CD8-positive, alpha-beta memory T cell (primary cell): ENCODE measurements around the gene FTH1. TPM values are rescaled to one million over a fixed set of nuclear protein-coding genes. Genes with fewer than 3 reads are reported as not detected.
A peak's percentile ranks its signal among the peaks of the same experiment; 100 is the strongest.

Experiments
- CTCF ChIA-PET: fragments of 350-600 bp; sonication (Branson Sonifier 250); formaldehyde crosslinking; loops from one replicate; lab custom pipeline; 2021; ENCODE audit warnings: antibody characterized with exemption; lab: Charles Lee
- POLR2A ChIA-PET: fragments of 350-600 bp; sonication (Branson Sonifier 250); formaldehyde crosslinking; loops from one replicate; lab custom pipeline; 2021; ENCODE audit warnings: antibody characterized with exemption; lab: Charles Lee
- DNase-seq, 5 donors: peaks; one replicate each; pipeline versions ENCODE4 v3.0.0 to v3.0.0-alpha.2; 2020 to 2022; ENCODE audit warnings: mixed read lengths in 1 of 5
- H3K27ac ChIP-seq: one replicate; pipeline ENCODE4 v1.7.0; 2013; ENCODE audit warnings: low read depth, mild to moderate bottlenecking, low read length, moderate library complexity
- H3K27me3 ChIP-seq: 2 replicates; pipeline ENCODE4 v1.7.0; 2013; ENCODE audit warnings: low read length, mild to moderate bottlenecking; ENCODE audit not compliant: insufficient read depth, poor library complexity, severe bottlenecking
- H3K36me3 ChIP-seq: 2 replicates; pipeline ENCODE4 v1.7.0; 2013; ENCODE audit warnings: mild to moderate bottlenecking, low read length, moderate library complexity; ENCODE audit not compliant: insufficient read depth
- H3K4me1 ChIP-seq: 2 replicates; pipeline ENCODE4 v1.7.0; 2013; ENCODE audit warnings: mild to moderate bottlenecking, low read length, moderate library complexity; ENCODE audit not compliant: insufficient read depth
- H3K4me3 ChIP-seq: 2 replicates; pipeline ENCODE4 v1.7.0; 2013; ENCODE audit warnings: mild to moderate bottlenecking, low read length
- H3K9me3 ChIP-seq: 2 replicates; pipeline ENCODE4 v1.7.0; 2013; ENCODE audit warnings: mild to moderate bottlenecking, low read length
- H3K27ac Mint-ChIP-seq, 8 donors: one replicate each; pipeline ENCODE4 v1.8.0; 2020 to 2021; ENCODE audit warnings: mixed read lengths in 8 of 8, mild to moderate bottlenecking in 6 of 8, inconsistent platforms in 3 of 8, moderate library complexity in 3 of 8
- H3K27me3 Mint-ChIP-seq, 2 donors: one replicate each; pipeline ENCODE4 v1.8.0; 2020 to 2021; ENCODE audit warnings: mixed read lengths in 2 of 2, mild to moderate bottlenecking in 1 of 2, moderate library complexity in 1 of 2
- H3K36me3 Mint-ChIP-seq, 3 donors: one replicate each; pipeline ENCODE4 v1.8.0; 2020 to 2021; ENCODE audit warnings: mixed read lengths in 3 of 3, inconsistent platforms in 1 of 3, mild to moderate bottlenecking in 1 of 3
- H3K4me1 Mint-ChIP-seq, 3 donors: one replicate each; pipeline ENCODE4 v1.8.0; 2020 to 2021; ENCODE audit warnings: mixed read lengths in 3 of 3, inconsistent platforms in 1 of 3, mild to moderate bottlenecking in 1 of 3
- H3K4me3 Mint-ChIP-seq, 7 donors: one replicate each; pipeline ENCODE4 v1.8.0; 2020 to 2021; ENCODE audit warnings: mixed read lengths in 7 of 7, mild to moderate bottlenecking in 6 of 7, moderate library complexity in 4 of 7, inconsistent platforms in 2 of 7
- H3K9me3 Mint-ChIP-seq, 5 donors: one replicate each; pipeline ENCODE4 v1.8.0; 2020 to 2022; ENCODE audit warnings: mixed read lengths in 5 of 5, mild to moderate bottlenecking in 3 of 5, moderate library complexity in 2 of 5, inconsistent platforms in 1 of 5
- polyA plus RNA-seq: library from polyadenylated mRNA; unstranded; fragments of 300-500 nt; fragmentation: Illumina TruSeq; gene quantifications from one replicate; pipeline ENCODE4 v1.2.3, GENCODE V29; 2021
- total RNA-seq, 2 experiments: library from RNA; stranded (reverse); gene quantifications; one replicate each; pipeline ENCODE4 v1.2.3, GENCODE V29; 2021

Gene FTH1
- total and polyA plus RNA-seq, 3 experiments from 2014 or later = 490 to 2,741 (median 506) TPM

GRCh38 chr11:61925736-61926135 is 41.7 kb downstream of the FTH1 start:
- CTCF ChIA-PET = interaction anchor here (1.9 to 2.6 kb wide), 2 partner anchors 28 to 156 kb away, joined by 5 to 10 read pairs; no protein-coding TSS in a partner anchor
- Histone ChIP-seq H3K9me3 (no peaks in the 10 kb centered on the region), H3K4me1 (no peaks in the 10 kb centered on the region), H3K27ac (no peak overlapping the region), H3K36me3 (no peaks in the 10 kb centered on the region), H3K27me3 (no peaks in the 10 kb centered on the region), H3K4me3 (no peak overlapping the region)
- H3K4me1 Mint-ChIP-seq = no peaks in the 10 kb centered on the region
- H3K9me3 Mint-ChIP-seq = no peaks in the 10 kb centered on the region
- H3K27me3 Mint-ChIP-seq = peaks cover 24 to 26% of the 10 kb centered on the region in 2 donors
- no peak for DNase-seq
- H3K27ac Mint-ChIP-seq = no peak overlapping the region
- no peak overlapping the region for H3K4me3 Mint-ChIP-seq
- no peaks in the 10 kb centered on the region for H3K36me3 Mint-ChIP-seq
- POLR2A ChIA-PET = interaction anchor here (0.7 kb wide), 1 partner anchor 66 kb away, joined by 3 read pairs; no protein-coding TSS in a partner anchor

GRCh38 chr11:61924064-61924455 is 43.4 kb downstream of the FTH1 start:
- Mint-ChIP-seq H3K9me3 (no peaks in the 10 kb centered on the region), H3K27me3 (peaks cover 21 to 36% of the 10 kb centered on the region in 2 donors), H3K27ac (peak overlapping the region in 2 of 8 donors; percentile 43 to 95), H3K36me3 (no peaks in the 10 kb centered on the region), H3K4me1 (no peaks in the 10 kb centered on the region), H3K4me3 (no peak overlapping the region)
- no peak for DNase-seq
- Histone ChIP-seq H3K9me3 (no peaks in the 10 kb centered on the region), H3K4me3 (no peak overlapping the region), H3K4me1 (no peaks in the 10 kb centered on the region), H3K27ac (no peak overlapping the region), H3K36me3 (no peaks in the 10 kb centered on the region), H3K27me3 (no peaks in the 10 kb centered on the region)
- ChIA-PET POLR2A (no interaction called here), CTCF (interaction anchor here (1.9 to 2.6 kb wide), 2 partner anchors 27 to 158 kb away, joined by 5 to 10 read pairs; no protein-coding TSS in a partner anchor)

- ChIA-PET CTCF (interaction anchor here (2.6 kb wide), 1 partner anchor 158 kb away, joined by 10 read pairs; no protein-coding TSS in a partner anchor), POLR2A (no interaction called here)
- Histone ChIP-seq H3K27ac (no peak overlapping the region), H3K4me3 (no peak overlapping the region), H3K9me3 (no peaks in the 10 kb centered on the region), H3K27me3 (peaks cover under 1% of the 10 kb centered on the region), H3K4me1 (no peaks in the 10 kb centered on the region), H3K36me3 (no peaks in the 10 kb centered on the region)
- Mint-ChIP-seq H3K27me3 (peaks cover 26 to 42% of the 10 kb centered on the region in 2 donors), H3K27ac (peak overlapping the region in 1 of 8 donors; percentile 43), H3K36me3 (no peaks in the 10 kb centered on the region), H3K9me3 (no peaks in the 10 kb centered on the region), H3K4me1 (peaks cover 0 to 1% (median under 1%) of the 10 kb centered on the region in 3 donors), H3K4me3 (no peak overlapping the region)
- no peak for DNase-seq
These were observed 44.0 kb downstream of the FTH1 start for GRCh38 chr11:61923166-61924063.

GRCh38 chr11:61922539-61922938 is 44.9 kb downstream of the FTH1 start:
- Histone ChIP-seq H3K36me3 (no peaks in the 10 kb centered on the region), H3K9me3 (no peaks in the 10 kb centered on the region), H3K27me3 (peaks cover 9% of the 10 kb centered on the region), H3K4me1 (no peaks in the 10 kb centered on the region), H3K27ac (no peak overlapping the region), H3K4me3 (no peak overlapping the region)
- Mint-ChIP-seq H3K27me3 (peaks cover 31 to 51% of the 10 kb centered on the region in 2 donors), H3K4me1 (peaks cover 8 to 10% (median 8%) of the 10 kb centered on the region in 3 donors), H3K36me3 (no peaks in the 10 kb centered on the region), H3K27ac (peak overlapping the region in 1 of 8 donors; percentile 33), H3K4me3 (no peak overlapping the region), H3K9me3 (no peaks in the 10 kb centered on the region)
- ChIA-PET POLR2A (no interaction called here), CTCF (no interaction called here)
- no peak for DNase-seq

GRCh38 chr11:61921446-61921845 is 46.0 kb downstream of the FTH1 start:
- no peaks in the 10 kb centered on the region for H3K9me3 Mint-ChIP-seq
- H3K4me3 ChIP-seq = no peak overlapping the region
- DNase-seq = no peak
- no peaks in the 10 kb centered on the region for H3K4me1 ChIP-seq
- CTCF ChIA-PET = no interaction called here
- no peaks in the 10 kb centered on the region for H3K36me3 Mint-ChIP-seq
- H3K27me3 Mint-ChIP-seq = peaks cover 33 to 54% of the 10 kb centered on the region in 2 donors
- no peaks in the 10 kb centered on the region for H3K9me3 ChIP-seq
- peaks cover 8 to 14% (median 8%) of the 10 kb centered on the region in 3 donors for H3K4me1 Mint-ChIP-seq
- no peaks in the 10 kb centered on the region for H3K36me3 ChIP-seq
- no peak overlapping the region for H3K27ac Mint-ChIP-seq
- POLR2A ChIA-PET = no interaction called here
- no peak overlapping the region for H3K4me3 Mint-ChIP-seq
- H3K27ac ChIP-seq = no peak overlapping the region
- peaks cover 12% of the 10 kb centered on the region for H3K27me3 ChIP-seq

GRCh38 chr11:61919705-61920631 is 47.5 kb downstream of the FTH1 start:
- peaks cover 42 to 64% of the 10 kb centered on the region in 2 donors for H3K27me3 Mint-ChIP-seq

GRCh38 chr11:61918938-61919704 is 48.3 kb downstream of the FTH1 start:
- H3K27me3 Mint-ChIP-seq = peaks cover 42 to 69% of the 10 kb centered on the region in 2 donors
- H3K36me3 Mint-ChIP-seq = no peaks in the 10 kb centered on the region
- H3K9me3 ChIP-seq = no peaks in the 10 kb centered on the region
- DNase-seq = no peak
- ChIA-PET POLR2A (no interaction called here), CTCF (interaction anchor here (0.9 to 1.6 kb wide), 2 partner anchors 163 to 189 kb away, joined by 3 to 4 read pairs; no protein-coding TSS in a partner anchor)
- peaks cover 8 to 14% (median 8%) of the 10 kb centered on the region in 3 donors for H3K4me1 Mint-ChIP-seq
- no peaks in the 10 kb centered on the region for H3K9me3 Mint-ChIP-seq
- no peak overlapping the region for H3K27ac Mint-ChIP-seq
- H3K4me3 ChIP-seq = no peak overlapping the region
- H3K36me3 ChIP-seq = no peaks in the 10 kb centered on the region
- no peak overlapping the region for H3K4me3 Mint-ChIP-seq
- peaks cover 13% of the 10 kb centered on the region for H3K27me3 ChIP-seq
- H3K27ac ChIP-seq = peak overlapping the region; percentile 43
- no peaks in the 10 kb centered on the region for H3K4me1 ChIP-seq

More at GRCh38 chr11:61919705-61920631, 47.5 kb downstream of the FTH1 start:
- Mint-ChIP-seq H3K9me3 (no peaks in the 10 kb centered on the region), H3K36me3 (no peaks in the 10 kb centered on the region), H3K27ac (peak overlapping the region in 1 of 8 donors; percentile 81), H3K4me3 (peak overlapping the region in 1 of 7 donors; percentile 59), H3K4me1 (peaks cover 8 to 14% (median 8%) of the 10 kb centered on the region in 3 donors)
- H3K36me3 ChIP-seq = no peaks in the 10 kb centered on the region
- peak overlapping the region; percentile 47 for H3K27ac ChIP-seq
- H3K9me3 ChIP-seq = no peaks in the 10 kb centered on the region
- H3K4me3 ChIP-seq = no peak overlapping the region
- POLR2A ChIA-PET = no interaction called here
- no peak for DNase-seq
- H3K4me1 ChIP-seq = no peaks in the 10 kb centered on the region
- H3K27me3 ChIP-seq = peaks cover 13% of the 10 kb centered on the region
- CTCF ChIA-PET = interaction anchor here (0.9 to 1.6 kb wide), 2 partner anchors 162 to 188 kb away, joined by 3 to 4 read pairs; no protein-coding TSS in a partner anchor
